ENCODE measurements around the gene RASAL2. TPM values are rescaled to one million over a fixed set of nuclear protein-coding genes. Genes with fewer than 3 reads are reported as not detected.
"Not testable (repeated sequence)": the region's sequence is repeated elsewhere in the genome, so short reads cannot be mapped to it uniquely, and the experiment has no call there.

RASAL2 gene
- polyA plus RNA-seq, 1 experiment, result 21.4 TPM

GRCh38 chr1:178301141-178301540 is 207.2 kb downstream of the RASAL2 start:
- no peak for DNase-seq (ENCODE audit: low read depth, low spot score)
- ChIA-PET POLR2A (no interaction called here), CTCF (interaction anchor here (1.0 to 5.3 kb wide), 13 partner anchors 10 to 333 kb away, joined by 3 to 83 read pairs (median 16); no protein-coding TSS in a partner anchor)
- no peaks in the 10 kb centered on the region for H3K9me3 ChIP-seq (ENCODE audit: control insufficient read depth, insufficient read depth, low read length)
- TF ChIP-seq CTCF (IDR thresholded peaks at IDR 0.05; ENCODE audit: low read depth, low read length), result no peak
- H3K27ac ChIP-seq (ENCODE audit: low read depth, low read length), result no peak overlapping the region
- H3K4me3 ChIP-seq (ENCODE audit: low read depth, low read length), result no peak overlapping the region
- H3K27me3 ChIP-seq (ENCODE audit: control insufficient read depth, insufficient read depth, low read length), result no peaks in the 10 kb centered on the region

GRCh38 chr1:178307264-178307663 is 213.4 kb downstream of the RASAL2 start:
- no peak for DNase-seq (ENCODE audit: low read depth, low spot score)
- no peak overlapping the region for H3K4me3 ChIP-seq (ENCODE audit: low read depth, low read length)
- no peaks in the 10 kb centered on the region for H3K27me3 ChIP-seq (ENCODE audit: control insufficient read depth, insufficient read depth, low read length)
- no peak for TF ChIP-seq CTCF (IDR thresholded peaks at IDR 0.05; ENCODE audit: low read depth, low read length)
- POLR2A ChIA-PET, result interaction anchor here (0.6 kb wide), 1 partner anchor 324 kb away, joined by 3 read pairs; no protein-coding TSS in a partner anchor
- H3K27ac ChIP-seq (ENCODE audit: low read depth, low read length), result no peak overlapping the region
- no peaks in the 10 kb centered on the region for H3K9me3 ChIP-seq (ENCODE audit: control insufficient read depth, insufficient read depth, low read length)
- CTCF ChIA-PET, result interaction anchor here (0.8 to 8.1 kb wide), 6 partner anchors 8 to 275 kb away, joined by 3 to 187 read pairs (median 4); no protein-coding TSS in a partner anchor

DNA sequence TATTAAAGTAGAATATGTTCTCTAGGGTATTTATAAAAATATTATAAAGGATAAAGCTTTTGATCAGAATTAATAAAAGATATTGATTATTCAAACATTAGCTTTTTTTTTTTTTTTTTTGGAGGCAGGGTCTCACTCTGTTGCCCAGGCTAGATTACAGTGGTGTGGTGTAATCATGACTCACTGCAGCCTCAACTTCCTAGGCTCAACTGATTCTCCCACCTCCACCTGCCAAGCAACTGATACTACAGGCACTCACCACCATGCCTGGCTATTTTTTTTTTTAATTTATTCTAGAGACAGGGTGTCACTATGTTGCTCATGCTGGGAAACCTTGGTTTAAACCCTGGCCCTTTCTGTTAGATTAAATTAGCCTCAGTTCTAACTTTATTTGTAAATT is 214.5 kb downstream of the RASAL2 start:
- ChIA-PET POLR2A (no interaction called here), CTCF (interaction anchor here (0.6 to 8.1 kb wide), 10 partner anchors 9 to 694 kb away, joined by 3 to 187 read pairs (median 4); no protein-coding TSS in a partner anchor)
- TF ChIP-seq CTCF (IDR thresholded peaks at IDR 0.05; ENCODE audit: low read depth, low read length), result no peak

GRCh38 chr1:178310685-178311105 is 216.8 kb downstream of the RASAL2 start:
- DNase-seq (ENCODE audit: low read depth, low spot score), result peak; percentile 21
- ChIA-PET CTCF (interaction anchor here (0.7 to 8.1 kb wide), 30 partner anchors 11 to 692 kb away, joined by 3 to 187 read pairs (median 5); partner anchors contain the start of gene TEX35), POLR2A (no interaction called here)
- Histone ChIP-seq H3K27me3 (ENCODE audit: control insufficient read depth, insufficient read depth, low read length) (no peaks in the 10 kb centered on the region), H3K4me3 (ENCODE audit: low read depth, low read length) (no peak overlapping the region), H3K27ac (ENCODE audit: low read depth, low read length) (no peak overlapping the region), H3K9me3 (ENCODE audit: control insufficient read depth, insufficient read depth, low read length) (no peaks in the 10 kb centered on the region)
- peak; percentile 75 for TF ChIP-seq CTCF (IDR thresholded peaks at IDR 0.05; ENCODE audit: low read depth, low read length)

More for the DNA sequence above, 214.5 kb downstream of the RASAL2 start:
- Histone ChIP-seq H3K27ac (ENCODE audit: low read depth, low read length) (no peak overlapping the region), H3K27me3 (ENCODE audit: control insufficient read depth, insufficient read depth, low read length) (no peaks in the 10 kb centered on the region), H3K9me3 (ENCODE audit: control insufficient read depth, insufficient read depth, low read length) (no peaks in the 10 kb centered on the region), H3K4me3 (ENCODE audit: low read depth, low read length) (no peak overlapping the region)
- DNase-seq (ENCODE audit: low read depth, low spot score), result no peak

DNA sequence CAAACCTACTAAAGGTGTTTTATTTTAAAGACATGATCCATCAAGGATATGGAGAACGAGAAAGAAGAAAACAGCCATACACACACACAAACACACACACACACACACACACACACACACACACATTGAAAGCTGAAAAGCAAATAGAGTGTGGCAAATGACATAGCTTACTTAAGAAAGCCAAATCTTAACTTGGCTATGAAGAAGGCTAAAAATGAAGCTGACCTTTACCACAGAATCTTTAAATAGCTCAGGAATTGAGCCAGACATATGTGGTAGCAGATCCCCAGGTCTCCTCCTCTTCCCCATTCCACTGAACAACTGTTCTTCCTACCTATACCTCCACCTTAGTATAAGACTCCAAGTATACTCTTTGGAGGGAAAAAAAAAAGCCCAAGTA is 217.3 kb downstream of the RASAL2 start:
- no peak overlapping the region for H3K4me3 ChIP-seq (ENCODE audit: low read depth, low read length)
- ChIA-PET CTCF (interaction anchor here (0.6 to 8.1 kb wide), 24 partner anchors 12 to 692 kb away, joined by 3 to 187 read pairs (median 6); no protein-coding TSS in a partner anchor), POLR2A (interaction anchor here (0.6 kb wide), 1 partner anchor 13 kb away, joined by 3 read pairs; no protein-coding TSS in a partner anchor)
- no peaks in the 10 kb centered on the region for H3K27me3 ChIP-seq (ENCODE audit: control insufficient read depth, insufficient read depth, low read length)
- no peaks in the 10 kb centered on the region for H3K9me3 ChIP-seq (ENCODE audit: control insufficient read depth, insufficient read depth, low read length)
- no peak for TF ChIP-seq CTCF (IDR thresholded peaks at IDR 0.05; ENCODE audit: low read depth, low read length)
- no peak for DNase-seq (ENCODE audit: low read depth, low spot score)
- H3K27ac ChIP-seq (ENCODE audit: low read depth, low read length), result no peak overlapping the region

- H3K27me3 ChIP-seq (ENCODE audit: control insufficient read depth, insufficient read depth, low read length); POLR2A ChIA-PET; H3K27ac ChIP-seq (ENCODE audit: low read depth, low read length); H3K4me3 ChIP-seq (ENCODE audit: low read depth, low read length); H3K9me3 ChIP-seq (ENCODE audit: control insufficient read depth, insufficient read depth, low read length); CTCF ChIA-PET; DNase-seq (ENCODE audit: low read depth, low spot score): not testable (repeated sequence)
These were observed 226.5 kb downstream of the RASAL2 start for GRCh38 chr1:178320280-178320982.

All from AG04450 (cell line).